ENCODE results near the gene ADGRG1.
A peak's percentile ranks its signal among the peaks of the same experiment; 100 is the strongest.

ADGRG1 gene

GRCh38 chr16:57620335-57621231 lies 7.8 kb upstream of the ADGRG1 start:
- no peak for DNase-seq

DNA sequence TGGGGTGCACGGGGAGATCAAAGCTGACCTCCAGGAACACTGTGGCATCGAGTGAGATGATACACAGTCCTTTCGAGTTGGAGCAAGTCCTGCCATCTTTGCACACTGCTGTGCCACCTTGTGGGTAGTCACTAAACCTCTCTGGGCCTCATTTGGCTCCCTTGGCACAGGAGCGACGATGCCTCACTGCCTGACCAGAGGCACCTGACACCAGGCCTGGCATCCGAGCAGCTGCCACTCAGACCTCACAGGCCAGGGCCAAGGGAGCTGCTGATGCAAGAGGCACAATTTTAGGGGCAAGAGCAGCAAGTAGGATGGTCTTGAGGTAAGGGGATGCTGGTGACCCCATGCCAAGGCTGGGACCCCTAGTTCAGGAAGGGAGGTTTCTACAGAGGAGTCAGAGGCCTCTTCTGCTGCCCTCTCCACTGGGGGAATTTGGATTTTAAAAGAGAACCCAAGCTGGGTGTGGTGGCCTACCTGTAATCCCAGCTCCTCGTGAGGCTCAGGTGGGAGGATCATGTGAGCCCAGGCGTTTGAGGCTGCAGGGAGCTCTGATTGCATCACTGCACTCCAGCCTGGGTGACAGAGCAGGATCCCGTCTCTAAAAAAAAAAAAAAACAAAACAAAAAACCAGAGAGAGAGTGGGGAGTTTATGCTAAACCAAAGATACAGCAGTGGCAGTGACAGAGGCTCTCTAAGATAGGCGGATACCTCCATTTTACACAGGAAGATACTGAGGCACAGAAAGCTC lies 6.7 kb upstream of the ADGRG1 start:
- DNase-seq = no peak

DNA sequence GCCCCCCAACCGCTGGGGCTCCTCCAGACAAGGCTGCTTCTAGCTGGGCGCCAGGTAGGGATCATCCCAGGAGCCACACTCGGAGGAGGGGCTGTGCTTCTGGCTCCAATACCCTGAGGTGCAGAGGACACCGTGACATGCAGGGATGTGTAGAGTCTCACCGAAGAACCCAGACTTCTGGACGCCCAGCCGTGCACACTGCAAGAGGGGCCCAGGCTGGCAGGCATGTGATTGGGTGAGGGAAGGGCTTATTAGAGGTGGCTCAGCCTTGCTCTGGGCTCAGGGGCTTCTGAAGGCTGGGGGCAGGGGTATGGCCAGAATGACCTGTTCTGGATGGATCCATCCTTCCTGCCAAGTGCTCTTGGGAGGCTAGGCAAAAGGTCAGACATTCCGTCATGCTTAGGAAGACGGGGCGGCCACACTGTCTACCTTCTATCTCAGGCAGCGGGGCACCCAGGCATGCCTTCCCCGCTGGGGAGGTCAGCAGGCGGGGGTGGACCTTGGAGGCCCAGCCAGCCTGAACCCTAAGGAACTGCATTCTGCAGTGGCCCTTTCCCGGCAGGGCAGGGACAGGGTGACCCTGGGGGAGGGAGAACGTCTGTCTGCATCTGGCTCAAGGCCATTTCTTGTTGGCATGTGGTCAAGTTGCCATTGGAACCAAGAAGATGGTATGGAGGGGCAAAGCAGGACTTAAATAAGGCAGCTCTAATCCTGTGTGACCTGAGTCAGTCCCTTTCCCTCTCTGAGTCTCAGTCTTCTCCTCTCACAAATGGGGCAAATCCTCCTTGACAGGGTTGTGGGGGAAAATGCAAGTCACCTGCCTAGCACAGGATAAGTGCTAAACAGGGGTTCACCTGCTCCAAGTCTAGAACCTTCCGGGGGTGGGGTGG lies 5.8 kb upstream of the ADGRG1 start:
- no peak for DNase-seq

DNA sequence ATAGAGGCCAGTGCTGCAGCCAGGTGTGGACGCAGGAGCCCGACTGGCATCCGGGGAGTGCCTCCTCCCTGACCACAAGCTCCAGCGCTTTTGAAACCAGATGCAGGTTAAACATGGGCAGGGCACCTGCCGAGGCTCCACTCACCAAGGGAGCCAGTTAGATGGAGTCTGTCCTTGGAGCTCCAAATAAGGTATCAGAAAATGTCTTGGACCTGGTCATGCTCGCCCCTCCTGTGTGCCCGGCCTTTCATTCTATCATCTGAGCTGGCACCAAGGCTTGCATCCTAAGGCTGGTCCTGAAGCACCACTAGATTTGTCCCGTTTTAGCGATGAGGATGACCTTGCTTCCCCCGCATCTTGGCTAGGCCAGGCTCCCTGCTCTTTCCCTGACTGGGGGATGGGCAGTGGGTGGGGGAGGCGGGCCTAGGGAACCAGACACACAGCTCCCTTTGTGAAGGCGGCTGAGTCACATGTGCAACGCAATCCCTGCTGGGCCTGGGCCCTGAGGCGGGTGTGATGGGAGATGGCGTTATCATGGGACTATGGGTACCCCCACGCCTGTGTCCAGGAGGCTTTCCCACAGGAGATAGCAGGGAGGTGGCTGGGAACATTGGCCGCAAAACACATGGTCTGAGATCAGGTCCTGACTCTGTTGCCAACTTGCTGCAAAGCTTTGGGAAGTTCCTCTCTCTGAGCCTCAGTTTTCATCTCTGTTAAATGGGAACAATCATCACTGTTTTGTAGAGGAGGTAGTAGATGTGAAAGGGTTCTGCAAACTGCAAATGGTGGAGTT lies 5.0 kb upstream of the ADGRG1 start:
- no peak for DNase-seq

- no peak for DNase-seq
Measured at GRCh38 chr16:57624044-57624688, 4.3 kb upstream of the ADGRG1 start.

- no peak for DNase-seq
Measured at GRCh38 chr16:57624806-57625500, 3.5 kb upstream of the ADGRG1 start.

- no peak for DNase-seq
Measured at GRCh38 chr16:57626420-57627170, 1.8 kb upstream of the ADGRG1 start.

DNA sequence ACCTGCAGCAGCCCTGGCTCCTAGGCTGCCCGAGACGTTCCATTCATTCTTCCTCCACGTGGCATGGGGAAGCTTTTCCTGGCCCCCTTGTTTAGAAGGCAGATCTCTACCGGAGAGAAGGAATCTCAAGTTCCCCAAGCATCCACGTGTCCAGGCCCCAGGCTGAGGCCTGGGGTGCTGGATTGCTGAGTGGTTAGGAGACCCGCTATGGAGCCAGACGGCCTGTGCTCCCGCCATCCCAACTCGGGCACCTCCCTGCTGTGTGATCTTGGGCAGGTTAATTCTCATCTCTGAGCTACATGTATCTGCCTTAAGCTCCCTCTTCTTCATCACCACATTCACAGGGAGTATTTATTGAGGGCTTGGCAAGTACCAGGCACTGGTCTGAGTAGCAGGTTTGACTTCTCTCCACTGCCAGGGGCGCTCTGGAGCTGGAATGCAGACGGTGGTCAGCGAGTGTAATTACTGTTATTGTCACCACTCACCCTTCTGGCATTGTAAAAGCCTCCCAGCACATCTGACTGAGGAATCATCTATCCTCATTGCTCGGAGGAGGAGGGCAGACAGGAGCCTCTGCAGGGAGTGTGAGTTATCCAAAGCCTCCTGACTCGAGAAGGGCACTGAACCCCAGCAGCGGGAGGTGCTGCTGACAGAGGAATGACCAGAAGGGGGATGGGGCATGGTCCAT lies 1.1 kb upstream of the ADGRG1 start:
- no peak for DNase-seq

DNA sequence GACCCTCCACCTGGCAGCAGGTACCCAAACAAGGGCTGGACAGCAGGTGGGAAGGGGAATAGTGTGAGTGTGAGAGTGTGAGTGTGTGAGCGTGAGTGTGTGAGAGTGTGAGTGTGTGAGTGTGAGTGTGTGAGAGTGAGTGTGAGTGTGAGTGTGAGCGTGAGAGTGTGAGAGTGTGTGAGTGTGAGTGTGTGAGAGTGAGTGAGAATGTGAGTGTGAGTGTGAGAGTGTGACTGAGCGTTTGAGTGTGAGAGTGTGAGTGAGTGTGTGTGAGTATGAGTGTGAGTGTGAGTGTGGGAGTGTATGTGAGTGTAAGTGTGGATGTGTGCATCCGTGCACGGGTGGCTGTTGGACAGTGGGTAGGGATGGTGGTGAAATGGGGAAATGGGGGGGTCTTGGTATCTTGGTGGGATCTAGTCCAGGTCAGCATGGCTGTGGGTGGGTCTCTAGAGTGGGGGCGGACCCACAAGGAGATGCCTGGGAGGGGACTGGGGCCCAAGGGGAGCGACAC lies 408 bp downstream of the ADGRG1 start:
- no peak for DNase-seq

- no peak for DNase-seq
Measured at GRCh38 chr16:57629516-57630406, 1.3 kb downstream of the ADGRG1 start.

GRCh38 chr16:57630407-57630797 lies 2.0 kb downstream of the ADGRG1 start:
- DNase-seq = no peak

- DNase-seq = no peak
Measured at GRCh38 chr16:57630931-57631845, 2.8 kb downstream of the ADGRG1 start.

DNA sequence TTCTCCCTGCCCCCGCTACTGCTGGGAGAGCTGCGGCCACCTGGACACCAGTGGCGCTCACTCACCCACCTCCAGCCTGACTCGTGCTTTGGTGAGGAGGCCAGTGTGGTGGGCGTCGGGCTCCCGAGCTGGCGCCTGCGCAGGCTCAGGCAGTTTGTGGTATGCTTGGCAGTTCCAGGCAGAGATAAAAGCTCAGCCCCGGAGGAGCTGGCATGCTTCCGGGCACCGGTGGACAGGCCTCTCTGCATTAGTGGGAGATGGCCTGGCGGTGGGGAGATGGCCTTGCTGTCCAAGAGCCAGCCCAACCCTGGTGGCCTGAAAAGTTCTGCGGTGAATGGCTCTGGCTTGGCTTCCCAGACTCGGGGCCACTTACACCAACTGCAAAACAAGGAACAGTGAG lies 4.1 kb downstream of the ADGRG1 start:
- DNase-seq = no peak

DNA sequence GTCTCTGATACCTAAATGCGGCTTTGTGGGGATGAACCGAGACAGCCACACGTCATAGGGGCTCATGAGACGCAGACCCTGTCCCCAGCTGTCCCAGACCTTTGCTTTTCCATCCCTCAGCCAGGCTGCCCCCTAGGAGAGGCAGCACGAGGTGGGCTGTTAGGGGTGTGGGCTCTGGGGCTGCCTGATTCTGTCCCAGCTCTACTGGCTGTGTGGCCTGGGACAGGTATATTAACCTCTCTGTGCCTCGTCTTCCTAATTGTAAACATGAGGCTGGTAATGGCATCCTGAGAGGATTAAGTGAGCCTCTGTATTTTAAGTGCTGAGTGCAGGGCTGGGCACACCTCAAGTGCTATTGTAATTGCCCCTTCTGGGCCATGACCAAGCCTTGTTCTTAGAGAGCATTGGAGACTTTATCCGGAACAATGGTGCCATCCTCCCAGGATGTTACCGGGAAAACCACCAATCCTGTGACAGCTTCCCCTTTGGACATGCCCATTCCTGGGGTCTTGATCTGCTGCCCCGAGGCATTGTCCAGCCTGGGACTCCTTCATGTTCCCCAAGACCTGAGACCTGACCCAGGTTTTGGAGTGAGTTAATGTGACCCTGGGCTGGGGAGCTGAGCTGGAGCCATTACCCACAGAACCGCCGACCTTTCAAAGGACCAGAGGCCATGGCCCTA lies 5.1 kb downstream of the ADGRG1 start:
- no peak for DNase-seq

DNA sequence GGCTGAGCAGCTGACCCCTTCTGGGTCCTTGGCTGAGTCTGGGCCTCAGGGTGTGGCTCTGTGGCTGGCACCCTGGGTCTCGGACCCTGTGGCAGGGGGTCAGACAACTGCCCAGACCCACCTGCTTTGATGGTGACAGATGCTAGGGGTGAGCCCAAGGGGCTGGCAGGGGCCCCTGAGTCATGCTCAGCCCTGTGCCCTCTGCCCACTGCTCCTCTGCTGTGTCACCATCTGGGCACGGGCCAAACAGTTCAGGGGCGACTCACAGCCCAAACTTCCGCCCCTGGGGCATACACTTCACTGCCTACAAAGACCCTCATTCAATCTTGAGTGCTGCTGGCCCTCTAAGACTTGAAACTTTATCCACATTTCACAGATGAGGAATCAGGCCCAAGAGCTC lies 5.7 kb downstream of the ADGRG1 start:
- DNase-seq = peak; percentile 37 to 46 (median 42)

DNA sequence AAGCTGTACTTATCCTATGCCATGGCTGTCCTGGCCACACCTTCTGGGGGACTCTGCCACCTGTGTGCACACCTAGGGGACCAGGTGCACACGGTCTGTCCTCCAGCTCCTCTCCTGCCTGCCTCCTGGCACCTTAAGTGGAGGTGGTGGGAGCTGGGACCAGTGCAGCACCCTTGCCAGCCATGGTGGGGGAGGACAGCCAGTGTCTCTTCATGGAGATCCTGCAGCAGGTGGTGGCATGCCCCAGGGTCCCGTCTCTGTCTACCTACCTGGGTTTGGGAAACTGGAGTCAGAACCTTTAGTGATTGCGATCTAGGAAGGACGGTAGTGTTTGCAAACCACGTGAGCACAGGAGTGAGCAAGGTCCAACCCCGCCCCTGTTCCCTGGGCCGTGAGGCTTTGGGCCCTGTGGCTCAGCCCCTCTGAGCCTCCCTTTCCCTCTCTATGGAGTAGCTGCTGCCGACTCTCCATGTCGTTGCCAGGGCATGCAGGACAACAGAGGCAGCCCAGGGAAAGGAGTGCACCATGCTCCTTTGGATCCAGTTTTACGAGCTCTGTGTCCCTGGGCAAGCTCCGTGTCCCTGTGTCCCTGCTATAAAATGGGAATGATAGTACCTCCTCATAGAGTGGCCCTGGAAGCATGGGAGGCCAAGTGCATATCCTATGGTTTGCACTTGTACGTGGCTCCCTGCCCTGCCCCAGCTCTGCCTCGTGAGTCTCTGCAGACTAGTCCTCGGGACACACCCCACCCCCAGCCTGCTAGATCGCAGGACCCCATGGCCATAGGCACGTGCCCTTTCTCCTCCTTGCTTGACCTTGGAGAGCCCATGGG lies 7.1 kb downstream of the ADGRG1 start:
- no peak for DNase-seq
